ENCODE results near the gene ARL2BP. TPM values are rescaled to one million over a fixed set of nuclear protein-coding genes. Genes with fewer than 3 reads are reported as not detected.

ARL2BP gene
- total and polyA plus RNA-seq, 2 of the 4 experiments (the other 2 are of a cell fraction) = 46.9 to 73.7 TPM

DNA sequence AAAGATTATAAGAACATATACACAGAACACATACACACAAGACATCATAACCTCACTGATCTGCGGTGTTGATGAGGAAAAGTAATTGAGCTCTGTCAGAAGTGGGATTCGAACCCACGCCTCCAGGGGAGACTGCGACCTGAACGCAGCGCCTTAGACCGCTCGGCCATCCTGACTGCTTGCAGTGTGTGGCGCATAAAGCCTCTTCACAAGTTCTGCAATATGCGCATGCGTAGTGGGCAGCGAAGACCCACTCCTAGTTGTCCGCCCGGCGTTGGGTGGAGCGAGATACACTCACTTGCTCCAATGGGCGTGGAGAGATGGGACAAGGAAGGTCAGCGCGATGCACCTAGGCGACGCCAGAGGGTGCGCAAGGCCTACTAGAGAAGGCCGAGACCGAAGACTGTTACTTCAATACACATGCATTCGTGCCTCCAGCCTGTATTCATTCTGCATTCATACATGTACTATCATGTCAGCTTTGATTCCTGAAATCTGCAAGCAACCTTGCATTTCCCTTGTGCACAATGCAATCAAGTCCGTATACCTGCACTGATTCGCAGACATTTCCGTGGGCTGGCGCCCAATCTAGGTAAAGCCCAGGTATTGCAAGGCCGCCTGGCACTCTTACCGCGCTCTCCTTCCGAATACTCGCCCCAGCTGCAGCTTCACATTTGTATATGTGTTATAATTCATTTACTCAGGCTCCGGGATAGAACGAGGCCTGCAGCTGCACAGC is 55.5 kb downstream of the ARL2BP start (continued):
- peak; percentile 99 for TF ChIP-seq SMC3 (IDR thresholded peaks at IDR 0.05; ENCODE audit: low read depth, low read length)

DNA sequence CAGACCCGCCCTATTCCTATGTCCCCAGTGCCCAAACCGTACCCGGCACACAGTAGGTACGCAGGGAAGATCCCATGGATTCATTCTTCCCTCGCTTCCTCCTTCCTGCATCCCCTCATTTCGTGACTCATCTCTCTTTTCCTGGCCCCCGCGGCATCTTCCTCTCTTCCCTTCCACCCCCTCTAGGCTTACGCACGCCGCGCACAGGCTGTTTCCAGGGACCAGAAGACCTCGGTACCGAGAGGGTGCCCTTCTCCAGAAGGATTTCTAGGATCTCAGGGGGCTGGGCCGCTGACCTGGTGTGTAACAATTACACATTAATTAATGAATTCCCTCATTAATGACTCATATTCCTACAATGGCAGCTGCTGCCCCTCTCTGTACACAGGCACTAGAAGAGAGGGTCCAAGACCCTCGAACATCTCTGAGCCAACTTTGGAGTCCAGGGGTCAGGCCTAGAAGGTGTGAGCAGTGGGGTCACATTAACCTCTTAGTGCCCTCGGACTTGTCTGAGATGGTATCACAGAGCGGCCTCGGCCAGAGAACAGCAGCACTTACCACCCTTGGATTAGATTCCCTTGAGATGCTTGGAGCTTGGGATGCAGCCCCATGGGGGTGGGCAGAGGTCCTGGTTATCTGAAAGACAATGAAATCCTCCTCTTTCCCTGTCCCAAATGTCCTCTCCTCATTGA is 56.2 kb downstream of the ARL2BP start:
- Histone ChIP-seq H3K79me1 (ENCODE audit: low read depth in 1 of 2, low read length in 2 of 2) (no peaks in the 10 kb centered on the region), H3K4me1 (ENCODE audit: control insufficient read depth, insufficient read depth, low read length) (peaks cover 3% of the 10 kb centered on the region; the same call in 1 of the 2 replicates), H3K4ac (ENCODE audit: low read depth, low read length) (no peak overlapping the region), H3K36me3 (ENCODE audit: control insufficient read depth, insufficient read depth, low read length) (no peaks in the 10 kb centered on the region), H3K9me3 (ENCODE audit: control insufficient read depth, insufficient read depth, low read length) (no peaks in the 10 kb centered on the region), H2BK15ac (ENCODE audit: low read depth, low read length) (no peak overlapping the region), H3K14ac (replicated peaks; ENCODE audit: low read depth, low read length) (no peak overlapping the region), H3K18ac (ENCODE audit: low read depth, low read length) (no peak overlapping the region), H4K20me1 (ENCODE audit: insufficient read depth, low read length) (peaks cover 5% of the 10 kb centered on the region), H3K4me3 (ENCODE audit: insufficient read depth, low read depth, low read length) (no peak overlapping the region), H4K8ac (ENCODE audit: low read depth in 2 of 2, low read length in 2 of 2) (no peak overlapping the region), H3K4me2 (ENCODE audit: low read depth, low read length) (no peak overlapping the region), H2BK120ac (ENCODE audit: low read depth, low read length) (no peak overlapping the region), H2AK5ac (ENCODE audit: low read depth, low read length) (no peak overlapping the region), H3K9ac (ENCODE audit: low read depth, low read length) (no peak overlapping the region), H3K9me1 (ENCODE audit: insufficient read depth, low read length) (no peaks in the 10 kb centered on the region), H2BK20ac (ENCODE audit: low read depth, low read length) (no peak overlapping the region), H2BK5ac (ENCODE audit: low read depth, low read length, poor library complexity, severe bottlenecking) (no peak overlapping the region), H2AFZ (replicated peaks; ENCODE audit: low read length, poor library complexity) (peak overlapping the region; percentile 78), H3K56ac (ENCODE audit: extremely low read depth, insufficient read depth, low read length) (no peak overlapping the region), H4K91ac (ENCODE audit: insufficient read depth, low read depth, low read length) (no peak overlapping the region), H4K5ac (ENCODE audit: low read depth, low read length) (no peak overlapping the region), H3K23ac (ENCODE audit: low read depth, low read length) (no peak overlapping the region), H3K27ac (ENCODE audit: insufficient read depth, low read length) (no peak overlapping the region), H2AK9ac (replicated peaks; ENCODE audit: low read depth, low read length, poor library complexity) (no peak overlapping the region), H3K27me3 (ENCODE audit: control insufficient read depth, insufficient read depth, low read length) (peaks cover 13% of the 10 kb centered on the region)
- ATAC-seq (ENCODE audit: low read depth) (no peak), DNase-seq (no peak)
- intact Hi-C loops (cut with micrococcal nuclease) = loop anchor here (2.0 kb wide), 1 partner anchor 114 kb away; the partner anchor contains the start of genes PSME3IP1 and RSPRY1
- ChIA-PET POLR2A (ENCODE audit: unreplicated experiment) (interaction anchor here (0.5 kb wide), 1 partner anchor 492 kb away, joined by 3 read pairs; no protein-coding TSS in a partner anchor), CTCF (interaction anchor here (0.5 to 4.0 kb wide), 4 partner anchors 10 to 122 kb away, joined by 4 to 30 read pairs (median 13); no protein-coding TSS in a partner anchor)
- TF ChIP-seq MAZ (IDR thresholded peaks at IDR 0.05; ENCODE audit: borderline replicate concordance, low read depth, low read length) (no peak), RFX5 (IDR thresholded peaks at IDR 0.05; ENCODE audit: low read depth, low read length) (no peak), BHLHE40 (IDR thresholded peaks at IDR 0.05; ENCODE audit: low read depth, low read length) (no peak), NFE2L2 (IDR thresholded peaks at IDR 0.05; ENCODE audit: low read depth, low read length) (no peak)
- TF ChIP-seq, protein P1, sequence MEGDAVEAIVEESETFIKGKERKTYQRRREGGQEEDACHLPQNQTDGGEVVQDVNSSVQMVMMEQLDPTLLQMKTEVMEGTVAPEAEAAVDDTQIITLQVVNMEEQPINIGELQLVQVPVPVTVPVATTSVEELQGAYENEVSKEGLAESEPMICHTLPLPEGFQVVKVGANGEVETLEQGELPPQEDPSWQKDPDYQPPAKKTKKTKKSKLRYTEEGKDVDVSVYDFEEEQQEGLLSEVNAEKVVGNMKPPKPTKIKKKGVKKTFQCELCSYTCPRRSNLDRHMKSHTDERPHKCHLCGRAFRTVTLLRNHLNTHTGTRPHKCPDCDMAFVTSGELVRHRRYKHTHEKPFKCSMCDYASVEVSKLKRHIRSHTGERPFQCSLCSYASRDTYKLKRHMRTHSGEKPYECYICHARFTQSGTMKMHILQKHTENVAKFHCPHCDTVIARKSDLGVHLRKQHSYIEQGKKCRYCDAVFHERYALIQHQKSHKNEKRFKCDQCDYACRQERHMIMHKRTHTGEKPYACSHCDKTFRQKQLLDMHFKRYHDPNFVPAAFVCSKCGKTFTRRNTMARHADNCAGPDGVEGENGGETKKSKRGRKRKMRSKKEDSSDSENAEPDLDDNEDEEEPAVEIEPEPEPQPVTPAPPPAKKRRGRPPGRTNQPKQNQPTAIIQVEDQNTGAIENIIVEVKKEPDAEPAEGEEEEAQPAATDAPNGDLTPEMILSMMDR (conservative IDR thresholded peaks at IDR 0.05; ENCODE audit: low read depth, low read length) = no peak
- dilution Hi-C loops (cut with HindIII; ENCODE audit: low sequenced_read_pairs, unreplicated experiment) = no loop called here
- no TSS peak for BruUV-seq (replicated peaks)
- in situ Hi-C loops (cut with MboI; ENCODE audit: low sequenced_read_pairs) = loop anchor here (5.0 kb wide), 2 partner anchors 116 to 221 kb away; no protein-coding TSS in a partner anchor
- no CpG with 5 or more reads among the region's 19 CpGs for WGBS, 2 experiments (ENCODE audit: extremely low coverage in 2 of 2, insufficient read length in 1 of 2)
